Astrocyte of the cerebellum (primary cell): ENCODE measurements around the gene XRCC5.

ENCODE experiments used
- DNase-seq: peaks from one replicate; pipeline ENCODE4 v3.0.0-alpha.2; 2011; ENCODE audit warnings: low read depth
- H3K4me3 ChIP-seq: 2 replicates; pipeline ENCODE4 v1.5.1; 2011; ENCODE audit warnings: mild to moderate bottlenecking, low read depth, low read length, moderate library complexity
- in situ Hi-C: cut with HindIII; loops from 2 replicates; pipeline ENCODE4 v1.10.0; 2017; ENCODE audit warnings: low sequenced_read_pairs
- TF ChIP-seq, protein P1 (sequence below): IDR thresholded peaks from 2 replicates; pipeline ENCODE4 v1.5.1; 2012; ENCODE audit warnings: low read length, low read depth, moderate library complexity, mild to moderate bottlenecking; ENCODE audit errors: missing control alignments

Gene XRCC5

DNA sequence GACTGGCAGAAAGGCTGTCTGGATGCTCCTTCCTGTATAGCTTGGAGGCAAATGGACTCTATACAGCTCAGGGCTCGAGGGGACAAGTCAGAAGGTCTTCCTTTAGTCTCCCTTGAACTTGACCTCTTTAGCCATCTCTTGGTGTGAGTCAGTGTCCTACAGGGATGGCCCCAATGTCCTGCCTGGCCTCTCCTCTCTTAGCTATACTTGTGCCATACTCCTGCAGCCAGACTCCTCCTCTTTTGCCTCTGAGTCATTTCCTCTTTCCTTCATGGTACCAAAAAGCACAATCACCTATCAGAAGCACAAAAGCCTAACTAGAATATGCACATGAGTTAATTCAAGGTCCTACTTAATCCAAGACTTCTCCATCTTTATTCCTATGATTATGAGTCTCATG is 112.7 kb downstream of the XRCC5 start:
- in situ Hi-C loops, result no loop called here
- no peak for DNase-seq
- TF ChIP-seq, protein P1, sequence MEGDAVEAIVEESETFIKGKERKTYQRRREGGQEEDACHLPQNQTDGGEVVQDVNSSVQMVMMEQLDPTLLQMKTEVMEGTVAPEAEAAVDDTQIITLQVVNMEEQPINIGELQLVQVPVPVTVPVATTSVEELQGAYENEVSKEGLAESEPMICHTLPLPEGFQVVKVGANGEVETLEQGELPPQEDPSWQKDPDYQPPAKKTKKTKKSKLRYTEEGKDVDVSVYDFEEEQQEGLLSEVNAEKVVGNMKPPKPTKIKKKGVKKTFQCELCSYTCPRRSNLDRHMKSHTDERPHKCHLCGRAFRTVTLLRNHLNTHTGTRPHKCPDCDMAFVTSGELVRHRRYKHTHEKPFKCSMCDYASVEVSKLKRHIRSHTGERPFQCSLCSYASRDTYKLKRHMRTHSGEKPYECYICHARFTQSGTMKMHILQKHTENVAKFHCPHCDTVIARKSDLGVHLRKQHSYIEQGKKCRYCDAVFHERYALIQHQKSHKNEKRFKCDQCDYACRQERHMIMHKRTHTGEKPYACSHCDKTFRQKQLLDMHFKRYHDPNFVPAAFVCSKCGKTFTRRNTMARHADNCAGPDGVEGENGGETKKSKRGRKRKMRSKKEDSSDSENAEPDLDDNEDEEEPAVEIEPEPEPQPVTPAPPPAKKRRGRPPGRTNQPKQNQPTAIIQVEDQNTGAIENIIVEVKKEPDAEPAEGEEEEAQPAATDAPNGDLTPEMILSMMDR, result no peak
- H3K4me3 ChIP-seq, result no peak overlapping the region

DNA sequence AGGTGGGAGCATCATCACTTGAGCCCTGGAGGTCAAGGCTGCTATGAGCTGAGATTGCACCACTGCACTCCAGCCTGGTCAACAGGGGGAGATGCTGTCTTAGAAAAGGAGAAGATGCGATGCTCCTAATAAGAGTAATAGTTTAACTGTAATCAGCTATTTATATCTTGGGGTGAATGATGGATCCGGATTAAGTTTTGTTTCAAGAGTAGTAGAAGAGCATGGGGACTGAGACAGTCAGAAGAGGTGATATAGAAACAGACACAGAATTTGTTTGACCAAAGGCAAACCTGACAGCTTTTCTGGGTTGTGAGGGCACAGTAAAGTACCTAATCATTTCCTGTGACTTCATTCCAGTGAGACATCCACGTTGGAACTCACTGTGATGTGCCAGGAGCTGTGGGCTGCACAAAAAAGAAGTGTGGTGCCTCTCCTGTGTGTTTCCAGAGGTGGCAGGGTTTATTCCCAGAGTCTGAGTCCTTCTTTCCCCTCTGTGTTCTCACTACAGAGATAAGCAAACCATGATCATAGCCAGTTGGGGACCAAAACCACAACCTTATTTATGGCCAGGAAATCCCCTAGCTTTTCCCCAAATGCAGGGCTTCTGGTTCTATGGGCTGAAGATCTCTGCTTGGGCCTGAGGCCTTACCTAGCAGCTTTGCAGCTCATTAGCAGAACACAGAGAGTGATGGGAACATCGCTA is 113.7 kb downstream of the XRCC5 start:
- TF ChIP-seq, protein P1, result peak; percentile 41
- in situ Hi-C loops, result no loop called here
- no peak overlapping the region for H3K4me3 ChIP-seq

DNA sequence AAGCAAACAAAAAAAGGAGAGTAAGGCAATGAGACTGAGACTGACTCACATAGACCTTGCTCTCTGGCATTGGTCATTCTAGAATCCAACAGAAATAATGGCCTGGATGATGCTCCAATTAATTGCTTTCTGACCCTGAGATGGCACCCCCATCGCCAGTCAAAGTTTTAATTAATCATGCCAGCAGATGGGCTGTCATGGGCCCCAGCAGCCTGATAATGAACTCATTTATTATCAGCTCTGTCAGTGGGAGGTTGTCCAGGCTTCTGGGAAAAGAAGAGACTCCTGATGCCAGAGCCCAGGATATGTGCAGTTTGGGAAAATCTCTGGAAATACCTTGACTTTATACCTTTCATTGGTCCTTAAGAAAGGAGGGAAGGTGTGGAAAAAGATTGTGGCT is 115.2 kb downstream of the XRCC5 start:
- H3K4me3 ChIP-seq, result no peak overlapping the region
- in situ Hi-C loops, result no loop called here
- no peak for DNase-seq
- TF ChIP-seq, protein P1, result no peak

More for the DNA sequence above, 113.7 kb downstream of the XRCC5 start:
- no peak for DNase-seq

DNA sequence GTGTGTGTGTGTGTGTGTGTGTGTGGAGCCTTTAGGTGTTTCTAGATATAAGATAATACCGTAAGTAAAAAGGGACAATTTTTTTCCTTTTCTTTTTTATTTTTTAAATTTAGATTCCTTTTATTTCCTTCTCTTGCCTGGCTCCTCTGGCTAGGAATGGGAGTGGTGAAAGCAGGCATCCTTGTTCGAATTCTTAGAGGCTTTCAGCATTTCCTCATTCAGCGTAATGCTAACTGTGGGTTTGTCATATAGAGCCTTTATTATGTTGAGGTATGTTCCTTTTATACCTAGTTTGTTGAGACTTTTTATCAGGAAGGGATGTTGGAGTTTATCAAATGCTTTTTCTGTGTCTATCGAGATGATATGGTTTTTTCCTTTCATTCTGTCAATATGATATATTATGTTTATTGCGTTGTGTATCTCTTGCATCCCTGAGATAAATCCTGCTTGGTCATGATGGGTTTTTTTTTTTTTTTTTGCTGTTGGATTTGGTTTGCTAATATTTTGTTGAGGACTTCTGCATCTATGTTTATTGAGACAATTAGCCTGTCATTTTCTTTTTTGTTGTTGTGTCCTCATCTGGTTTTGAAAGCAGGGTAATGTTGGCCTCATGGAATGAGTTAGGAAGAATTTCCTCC is 120.2 kb downstream of the XRCC5 start:
- no peak for DNase-seq
- H3K4me3 ChIP-seq, result no peak overlapping the region
- in situ Hi-C loops, result no loop called here
- TF ChIP-seq, protein P1, result no peak

DNA sequence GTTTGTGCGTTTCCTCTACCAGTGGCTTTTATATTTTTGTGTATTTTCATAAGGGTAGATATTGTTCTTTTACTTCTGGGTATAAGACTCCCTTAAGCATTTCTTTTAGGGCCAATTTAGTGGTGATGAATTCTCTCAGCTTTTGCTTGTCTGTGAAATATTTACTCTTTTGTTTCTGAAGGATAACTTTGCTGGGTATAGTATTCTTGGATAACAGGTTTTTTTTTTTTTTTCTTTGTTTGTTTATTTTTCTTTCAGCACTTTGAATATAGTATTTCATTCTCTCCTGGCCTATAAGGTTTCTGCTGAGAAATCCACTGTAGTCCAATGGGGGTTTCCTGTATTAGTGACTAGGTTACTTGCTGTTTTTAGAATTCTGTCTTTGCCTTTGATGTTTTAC is 122.7 kb downstream of the XRCC5 start:
- H3K4me3 ChIP-seq, result no peak overlapping the region
- in situ Hi-C loops, result no loop called here
- TF ChIP-seq, protein P1, result no peak
- DNase-seq, result no peak

DNA sequence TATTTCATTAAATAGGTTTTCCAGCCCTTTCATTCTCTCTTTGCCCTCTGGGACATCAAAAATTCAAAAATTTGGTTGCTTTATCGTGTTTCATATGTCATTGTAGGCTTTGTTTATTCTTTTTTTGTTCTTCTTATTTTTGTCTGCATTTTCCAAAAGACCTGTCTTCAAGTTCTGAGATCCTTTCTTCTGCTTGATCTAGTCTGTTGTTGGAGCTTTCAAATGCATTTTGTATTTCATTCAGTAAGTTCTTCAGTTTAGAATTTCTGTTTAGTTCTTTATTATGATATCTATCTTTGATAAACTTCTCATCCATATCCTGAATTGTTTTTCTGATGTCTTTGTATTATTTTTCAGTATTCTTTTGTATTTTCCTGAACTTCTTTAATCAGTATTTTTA is 123.6 kb downstream of the XRCC5 start:
- DNase-seq, result no peak
- TF ChIP-seq, protein P1, result no peak
- no peak overlapping the region for H3K4me3 ChIP-seq
- in situ Hi-C loops, result no loop called here
